ENCODE measurements around the gene CD2AP. TPM values are rescaled to one million over a fixed set of nuclear protein-coding genes. Genes with fewer than 3 reads are reported as not detected.

CD2AP gene
- total RNA-seq, 4 donors from 2014 or later, result 21.2 to 34.4 (median 24.5) TPM

DNA sequence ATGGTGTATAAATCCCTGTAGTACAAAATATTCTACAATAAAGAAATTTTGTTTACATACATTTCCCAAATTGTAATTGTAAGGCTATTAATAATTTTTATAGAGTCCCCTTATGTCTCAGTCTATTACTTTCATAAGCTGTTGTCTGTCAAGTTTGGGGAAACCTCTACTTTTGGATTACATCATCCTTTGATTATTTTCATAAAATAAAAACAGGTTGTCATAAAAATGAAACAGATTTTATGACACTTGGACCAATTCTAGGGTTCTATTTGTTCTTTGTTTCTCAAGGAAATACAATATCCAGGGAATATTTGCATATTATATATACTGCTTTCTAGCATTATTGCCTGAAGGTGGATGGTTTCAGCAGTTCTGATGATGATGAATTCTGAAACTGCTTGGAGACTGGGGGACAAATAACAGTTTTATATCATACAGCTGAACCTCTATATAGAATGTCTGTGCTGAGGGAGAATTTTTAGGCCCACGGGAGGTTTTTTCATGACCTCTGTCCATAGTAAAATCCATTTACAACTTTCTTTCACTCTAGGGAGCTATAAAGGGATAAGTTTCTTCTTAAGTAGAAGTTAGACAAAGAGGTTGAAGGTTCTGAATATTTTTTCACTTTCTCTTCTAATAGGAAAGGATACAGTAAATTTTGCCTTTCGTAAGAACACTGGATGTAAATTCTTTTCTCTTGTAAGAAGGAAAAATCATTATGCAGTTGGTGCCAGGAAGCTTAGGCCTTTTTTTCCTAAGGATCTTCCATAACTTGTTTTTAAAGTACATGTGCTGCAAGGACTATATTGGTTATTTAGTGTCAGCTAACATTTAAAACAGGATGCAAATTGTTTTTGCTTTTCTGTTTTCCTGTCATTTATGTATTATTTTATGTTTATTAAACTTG lies 58.0 kb downstream of the CD2AP start:
- Histone ChIP-seq H3K4me1 (peaks cover 0 to 11% (median 0%) of the 10 kb centered on the region in 3 donors), H3K27me3 (no peaks in the 10 kb centered on the region), H3K36me3 (peaks cover 0 to 26% of the 10 kb centered on the region in 2 donors), H3K9me3 (no peaks in the 10 kb centered on the region), H3K27ac (no peak overlapping the region), H3K4me3 (no peak overlapping the region)
- TF ChIP-seq POLR2A (IDR thresholded peaks at IDR 0.05) (no peak), EP300 (IDR thresholded peaks at IDR 0.05) (no peak), CTCF (IDR thresholded peaks at IDR 0.05) (no peak), POLR2AphosphoS5 (IDR thresholded peaks at IDR 0.05) (no peak)
- 20 to 52% methylated on average over 2 of the region's 2 CpGs for WGBS, 2 donors (ENCODE audit: low coverage in 1 of 2)
- ATAC-seq, result no peak

DNA sequence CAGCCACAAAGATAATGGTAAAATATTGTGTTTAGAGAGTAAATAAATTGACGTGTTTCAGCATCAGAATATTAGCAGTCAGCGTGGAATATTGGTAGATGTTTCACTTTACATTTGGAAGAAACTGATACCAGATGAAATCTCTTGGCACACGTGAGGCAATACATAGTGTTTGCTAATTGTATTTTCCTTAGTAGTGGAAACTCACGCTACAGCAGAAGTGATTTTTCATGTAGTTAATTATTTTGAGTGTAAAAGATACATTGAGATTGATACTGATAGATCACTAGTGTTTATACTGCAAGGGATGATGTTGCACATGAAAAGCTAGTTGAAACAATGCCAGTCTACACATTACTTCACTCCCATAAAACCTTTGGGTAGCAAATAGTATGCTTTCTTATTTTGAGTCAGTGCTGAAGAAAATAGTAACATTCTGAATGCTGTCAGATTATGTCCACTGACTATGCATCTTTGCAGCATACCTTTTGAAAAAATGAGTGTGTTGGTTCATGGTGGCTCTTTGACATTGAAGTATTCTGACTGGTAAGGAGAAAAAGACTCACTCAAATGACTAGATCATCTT lies 59.3 kb downstream of the CD2AP start:
- Histone ChIP-seq H3K9me3 (no peaks in the 10 kb centered on the region), H3K4me1 (peaks cover 0 to 11% (median 0%) of the 10 kb centered on the region in 3 donors), H3K27me3 (no peaks in the 10 kb centered on the region), H3K36me3 (peaks cover 0 to 26% of the 10 kb centered on the region in 2 donors), H3K27ac (no peak overlapping the region), H3K4me3 (no peak overlapping the region)
- ATAC-seq, result no peak
- TF ChIP-seq EP300 (IDR thresholded peaks at IDR 0.05), result no peak
- no peak for TF ChIP-seq CTCF (IDR thresholded peaks at IDR 0.05)
- no peak for TF ChIP-seq POLR2A (IDR thresholded peaks at IDR 0.05)
- TF ChIP-seq POLR2AphosphoS5 (IDR thresholded peaks at IDR 0.05), result no peak
- WGBS, 2 donors (ENCODE audit: low coverage in 1 of 2), result 92 to 94% methylated on average over 4 of the region's 4 CpGs

DNA sequence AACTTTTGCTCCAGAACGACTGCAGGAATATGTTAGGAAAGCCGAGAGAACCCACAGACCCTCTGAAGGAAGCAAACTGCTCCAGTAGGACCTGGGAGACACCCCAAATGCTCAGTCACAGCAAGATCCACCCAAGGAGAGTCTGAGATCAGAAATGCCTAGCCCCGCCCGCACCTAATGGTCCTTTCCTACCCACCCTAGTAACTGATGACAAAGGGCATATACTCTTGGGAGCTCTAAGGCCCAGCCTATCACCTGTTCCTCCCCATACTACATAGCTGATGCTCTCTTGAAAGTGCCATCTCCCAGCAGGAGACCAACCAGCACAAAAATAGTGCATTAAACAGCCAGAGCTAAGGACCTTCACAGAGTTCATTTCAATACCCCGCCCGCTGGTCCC lies 67.6 kb downstream of the CD2AP start:
- ATAC-seq, result no peak
- no peak overlapping the region for H3K4me3 ChIP-seq
- H3K4me1 ChIP-seq, result no peaks in the 10 kb centered on the region
- H3K36me3 ChIP-seq, result peaks cover 0 to 20% of the 10 kb centered on the region in 2 donors
- H3K27me3 ChIP-seq, result no peaks in the 10 kb centered on the region
- H3K27ac ChIP-seq, result no peak overlapping the region
- 98% methylated on average over 4 of the region's 6 CpGs; no CpG with 5 or more reads in 1 of the 2 donors for WGBS, 2 donors (ENCODE audit: low coverage in 1 of 2)
- TF ChIP-seq POLR2AphosphoS5 (IDR thresholded peaks at IDR 0.05) (no peak), EP300 (IDR thresholded peaks at IDR 0.05) (no peak), CTCF (IDR thresholded peaks at IDR 0.05) (no peak), POLR2A (IDR thresholded peaks at IDR 0.05) (no peak)
- no peaks in the 10 kb centered on the region for H3K9me3 ChIP-seq

DNA sequence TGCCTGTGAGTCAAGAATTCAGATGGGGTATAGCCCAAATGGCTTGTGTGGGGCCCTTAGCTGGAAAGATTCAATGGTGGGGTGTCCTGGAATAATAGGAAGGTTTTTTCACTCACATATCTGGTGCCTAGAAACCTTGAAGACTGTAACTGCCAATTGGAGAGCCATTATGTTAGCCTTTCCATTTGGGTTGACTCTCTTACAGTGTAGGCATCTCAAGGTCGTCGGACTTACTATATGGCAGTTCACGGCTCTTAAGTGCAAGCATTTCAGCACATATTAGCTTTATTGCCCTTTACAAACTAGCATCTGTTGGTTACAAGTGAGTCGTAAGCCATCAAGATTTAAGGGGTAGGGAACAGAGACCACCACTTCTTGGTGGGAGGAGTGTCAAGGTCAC lies 74.1 kb downstream of the CD2AP start:
- no peak for ATAC-seq
- Histone ChIP-seq H3K27ac (no peak overlapping the region), H3K9me3 (no peaks in the 10 kb centered on the region), H3K4me1 (no peaks in the 10 kb centered on the region), H3K4me3 (no peak overlapping the region), H3K27me3 (no peaks in the 10 kb centered on the region), H3K36me3 (peaks cover 0 to 7% of the 10 kb centered on the region in 2 donors)
- 89 to 95% methylated on average over 4 of the region's 4 CpGs for WGBS, 2 donors (ENCODE audit: low coverage in 1 of 2)
- no peak for TF ChIP-seq POLR2A (IDR thresholded peaks at IDR 0.05)
- TF ChIP-seq POLR2AphosphoS5 (IDR thresholded peaks at IDR 0.05), result no peak
- TF ChIP-seq CTCF (IDR thresholded peaks at IDR 0.05), result no peak
- TF ChIP-seq EP300 (IDR thresholded peaks at IDR 0.05), result no peak

Data from gastroesophageal sphincter (tissue), 4 donors.